HG02973 (cell line): ENCODE measurements around the gene HAGHL.
"Not testable (repeated sequence)": the region's sequence is repeated elsewhere in the genome, so short reads cannot be mapped to it uniquely, and the experiment has no call there.

Source experiments
- ATAC-seq: cut with Tn5 transposase; IDR thresholded peaks from one replicate; pipeline ENCODE4 v1.9.1; 2021; ENCODE audit warnings: moderate library complexity; ENCODE audit not compliant: unreplicated experiment

HAGHL gene

GRCh38 chr16:751152-752006, 24.5 kb downstream of the HAGHL start:
- ATAC-seq, result no peak

GRCh38 chr16:752007-752312, 25.1 kb downstream of the HAGHL start:
- no peak for ATAC-seq

- ATAC-seq, result not testable (repeated sequence)
Observed at GRCh38 chr16:754121-754607, 27.3 kb downstream of the HAGHL start.

- no peak for ATAC-seq
Observed at GRCh38 chr16:754656-755055, 27.8 kb downstream of the HAGHL start.

- no peak for ATAC-seq
Observed at GRCh38 chr16:756428-756827, 29.5 kb downstream of the HAGHL start.

- no peak for ATAC-seq
Observed at GRCh38 chr16:759110-759910, 32.4 kb downstream of the HAGHL start.

- no peak for ATAC-seq
Observed at GRCh38 chr16:760065-760464, 33.2 kb downstream of the HAGHL start.

- no peak for ATAC-seq
Observed at GRCh38 chr16:760545-761343, 33.8 kb downstream of the HAGHL start, which contains the start of gene MSLN. MSLN (plus strand) TSS chr16:760734; CDS start chr16:762681, 1,947 bp downstream.

GRCh38 chr16:761625-762513, 35.0 kb downstream of the HAGHL start:
- ATAC-seq, result no peak

- no peak for ATAC-seq
Observed at GRCh38 chr16:762595-763268, 35.8 kb downstream of the HAGHL start.

- no peak for ATAC-seq
Observed at GRCh38 chr16:763369-764183, 36.7 kb downstream of the HAGHL start.

- no peak for ATAC-seq
Observed at GRCh38 chr16:764184-764750, 37.4 kb downstream of the HAGHL start.

GRCh38 chr16:764848-765487, 38.1 kb downstream of the HAGHL start:
- no peak for ATAC-seq

GRCh38 chr16:765488-765865, 38.6 kb downstream of the HAGHL start:
- no peak for ATAC-seq

- no peak for ATAC-seq
Observed at GRCh38 chr16:766008-766819, 39.3 kb downstream of the HAGHL start.

GRCh38 chr16:766820-767640, 40.1 kb downstream of the HAGHL start:
- ATAC-seq, result no peak
